RKO (cell line): ENCODE data around the gene GRAP2.
"Not testable (repeated sequence)": the region's sequence is repeated elsewhere in the genome, so short reads cannot be mapped to it uniquely, and the experiment has no call there.

ENCODE experiments used
- DNase-seq: peaks from one replicate; pipeline ENCODE4 v3.0.0-alpha.2; 2016; ENCODE audit warnings: low spot score

GRAP2 gene

GRCh38 chr22:39897841-39898240 is 3.0 kb upstream of the GRAP2 start:
- DNase-seq: no peak

GRCh38 chr22:39898997-39899396 is 1.9 kb upstream of the GRAP2 start:
- DNase-seq: no peak

- no peak for DNase-seq
Measured at GRCh38 chr22:39901565-39902146, 772 bp downstream of the GRAP2 start.

- DNase-seq: not testable (repeated sequence)
Measured at GRCh38 chr22:39904024-39904423, 3.1 kb downstream of the GRAP2 start.

- DNase-seq: no peak
Measured at GRCh38 chr22:39904862-39905261, 4.0 kb downstream of the GRAP2 start.

- no peak for DNase-seq
Measured at GRCh38 chr22:39905687-39906086, 4.8 kb downstream of the GRAP2 start.

- no peak for DNase-seq
Measured at GRCh38 chr22:39906207-39906606, 5.3 kb downstream of the GRAP2 start.

GRCh38 chr22:39907047-39907446 is 6.2 kb downstream of the GRAP2 start:
- no peak for DNase-seq

- DNase-seq: no peak
Measured at GRCh38 chr22:39907605-39908097, 6.8 kb downstream of the GRAP2 start.

- DNase-seq: no peak
Measured at GRCh38 chr22:39908136-39908535, 7.3 kb downstream of the GRAP2 start.

GRCh38 chr22:39908737-39909136 is 7.9 kb downstream of the GRAP2 start:
- peak; percentile 43 for DNase-seq

- DNase-seq: no peak
Measured at GRCh38 chr22:39910876-39911613, 10.2 kb downstream of the GRAP2 start.

- DNase-seq: no peak
Measured at GRCh38 chr22:39913321-39913720, 12.4 kb downstream of the GRAP2 start.

GRCh38 chr22:39913886-39914285 is 13.0 kb downstream of the GRAP2 start:
- DNase-seq: no peak

- DNase-seq: no peak
Measured at GRCh38 chr22:39914584-39914983, 13.7 kb downstream of the GRAP2 start.

- no peak for DNase-seq
Measured at GRCh38 chr22:39915295-39915726, 14.4 kb downstream of the GRAP2 start.

GRCh38 chr22:39916496-39916895 is 15.6 kb downstream of the GRAP2 start:
- no peak for DNase-seq

GRCh38 chr22:39917197-39917643 is 16.3 kb downstream of the GRAP2 start:
- no peak for DNase-seq

GRCh38 chr22:39917776-39918495 is 17.1 kb downstream of the GRAP2 start:
- DNase-seq: no peak

GRCh38 chr22:39920134-39920743 is 19.4 kb downstream of the GRAP2 start:
- no peak for DNase-seq

- DNase-seq: no peak
Measured at GRCh38 chr22:39923696-39924095, 22.8 kb downstream of the GRAP2 start.

GRCh38 chr22:39924286-39924685 is 23.4 kb downstream of the GRAP2 start:
- DNase-seq: no peak
